Subcutaneous adipose tissue (tissue), 4 donors: ENCODE data around the gene PROCR. TPM values are rescaled to one million over a fixed set of nuclear protein-coding genes. Genes with fewer than 3 reads are reported as not detected.

Experiments
- total RNA-seq, 4 donors: library from RNA; depleted of rRNA; stranded (reverse); fragments of >200 nt; gene quantifications; one replicate each; pipeline ENCODE4 v1.1.0, GENCODE V29; 2016
- TF ChIP-seq, protein P1 (sequence below): fragments of 450-650 bp; IDR thresholded peaks from one replicate; pipeline ENCODE4 v1.5.1; 2016; ENCODE audit warnings: low read depth, mild to moderate bottlenecking, control low read depth, antibody characterized with exemption, moderate library complexity

PROCR gene
- total RNA-seq, 4 donors from 2014 or later: 61.9 to 86.5 (median 71.5) TPM

DNA sequence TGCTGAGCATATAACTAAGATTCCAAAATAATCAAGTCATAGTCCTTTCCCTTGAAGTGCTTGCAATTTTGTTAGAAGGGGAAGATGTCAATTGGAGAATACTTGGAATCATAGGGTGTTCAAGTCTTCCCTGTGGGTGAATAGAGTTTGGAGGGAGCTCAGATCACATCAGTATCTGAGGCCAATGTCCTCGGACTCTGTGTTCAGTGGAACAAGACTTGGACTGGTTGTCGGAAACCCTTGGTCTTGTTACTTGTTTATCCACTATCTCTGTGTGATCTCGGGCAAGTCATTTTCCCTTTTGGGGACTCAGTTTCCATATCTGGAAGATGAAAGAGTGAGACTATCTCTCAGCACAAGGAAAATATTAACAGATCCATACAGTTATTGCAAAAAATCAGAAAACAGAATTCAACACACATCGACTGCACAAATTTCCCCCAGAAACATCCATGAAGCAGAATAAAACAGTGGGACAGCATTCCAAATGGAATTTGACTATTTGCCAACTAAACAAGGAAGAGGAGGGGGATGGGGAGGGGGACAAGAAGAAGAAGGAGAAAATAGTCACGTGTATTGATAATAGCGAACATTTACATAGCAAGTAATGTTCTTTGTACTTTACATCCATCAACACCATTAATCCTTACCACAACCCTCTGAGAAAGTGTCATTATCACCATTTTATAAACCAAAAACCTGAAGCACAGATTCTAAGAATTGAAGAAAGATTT lies 20.9 kb upstream of the PROCR start:
- TF ChIP-seq, protein P1, sequence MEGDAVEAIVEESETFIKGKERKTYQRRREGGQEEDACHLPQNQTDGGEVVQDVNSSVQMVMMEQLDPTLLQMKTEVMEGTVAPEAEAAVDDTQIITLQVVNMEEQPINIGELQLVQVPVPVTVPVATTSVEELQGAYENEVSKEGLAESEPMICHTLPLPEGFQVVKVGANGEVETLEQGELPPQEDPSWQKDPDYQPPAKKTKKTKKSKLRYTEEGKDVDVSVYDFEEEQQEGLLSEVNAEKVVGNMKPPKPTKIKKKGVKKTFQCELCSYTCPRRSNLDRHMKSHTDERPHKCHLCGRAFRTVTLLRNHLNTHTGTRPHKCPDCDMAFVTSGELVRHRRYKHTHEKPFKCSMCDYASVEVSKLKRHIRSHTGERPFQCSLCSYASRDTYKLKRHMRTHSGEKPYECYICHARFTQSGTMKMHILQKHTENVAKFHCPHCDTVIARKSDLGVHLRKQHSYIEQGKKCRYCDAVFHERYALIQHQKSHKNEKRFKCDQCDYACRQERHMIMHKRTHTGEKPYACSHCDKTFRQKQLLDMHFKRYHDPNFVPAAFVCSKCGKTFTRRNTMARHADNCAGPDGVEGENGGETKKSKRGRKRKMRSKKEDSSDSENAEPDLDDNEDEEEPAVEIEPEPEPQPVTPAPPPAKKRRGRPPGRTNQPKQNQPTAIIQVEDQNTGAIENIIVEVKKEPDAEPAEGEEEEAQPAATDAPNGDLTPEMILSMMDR: no peak

DNA sequence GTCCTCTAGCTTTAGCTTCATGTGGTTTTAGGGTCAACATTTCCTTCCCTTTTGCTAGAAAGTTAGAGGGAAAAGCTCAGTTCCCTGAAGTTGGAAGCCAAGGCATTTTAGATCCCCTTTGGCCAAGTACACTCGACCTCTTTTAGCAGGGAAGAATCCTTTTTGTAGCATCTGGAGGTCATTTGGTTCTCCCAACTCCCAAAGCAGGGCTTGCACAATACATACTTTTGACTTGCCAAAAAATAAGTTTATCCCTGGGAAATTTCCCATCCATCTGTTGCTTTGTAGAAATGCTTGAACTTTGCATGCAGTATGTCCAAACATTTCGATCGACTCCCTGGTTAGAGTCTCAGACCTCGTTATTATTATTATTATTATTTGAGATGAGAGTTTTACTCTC lies 20.1 kb upstream of the PROCR start:
- TF ChIP-seq, protein P1: no peak

DNA sequence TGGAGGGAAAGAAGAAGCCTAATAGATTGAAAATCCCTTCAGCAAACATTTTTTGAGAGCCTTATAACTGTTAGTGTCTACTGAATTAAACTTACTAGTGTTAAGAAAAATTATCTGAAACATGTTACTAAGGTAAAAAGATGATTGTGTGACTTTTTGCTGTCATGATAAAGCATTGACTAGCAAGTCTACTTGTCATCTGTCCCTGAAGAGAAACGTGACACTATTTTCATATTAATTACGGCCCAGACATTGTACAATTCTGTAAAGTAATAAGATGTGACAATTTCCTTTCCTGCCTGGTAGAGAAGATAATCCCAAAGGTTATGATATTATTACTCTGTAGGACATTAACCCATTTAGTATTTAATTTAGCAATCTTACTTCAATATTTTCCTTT lies 15.9 kb upstream of the PROCR start:
- TF ChIP-seq, protein P1: no peak

DNA sequence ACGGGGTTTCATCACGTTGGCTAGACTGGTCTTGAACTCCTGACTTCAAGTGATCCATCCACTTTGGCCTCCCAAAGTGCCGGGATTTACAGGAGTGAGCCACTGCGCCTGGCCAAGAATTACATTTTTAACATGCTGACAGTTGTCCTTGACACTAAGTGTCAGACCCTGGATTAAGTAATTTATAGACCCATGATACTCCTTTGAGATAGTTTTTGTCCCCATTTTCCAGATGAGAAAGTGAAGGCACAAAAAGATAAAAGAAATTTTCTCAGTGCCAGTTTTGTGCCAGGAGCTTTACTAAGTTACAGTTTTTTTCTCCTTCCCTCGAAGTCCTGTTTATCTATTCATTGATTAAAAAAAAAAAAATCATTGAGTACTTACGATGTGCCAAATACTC lies 14.9 kb upstream of the PROCR start:
- TF ChIP-seq, protein P1: no peak

DNA sequence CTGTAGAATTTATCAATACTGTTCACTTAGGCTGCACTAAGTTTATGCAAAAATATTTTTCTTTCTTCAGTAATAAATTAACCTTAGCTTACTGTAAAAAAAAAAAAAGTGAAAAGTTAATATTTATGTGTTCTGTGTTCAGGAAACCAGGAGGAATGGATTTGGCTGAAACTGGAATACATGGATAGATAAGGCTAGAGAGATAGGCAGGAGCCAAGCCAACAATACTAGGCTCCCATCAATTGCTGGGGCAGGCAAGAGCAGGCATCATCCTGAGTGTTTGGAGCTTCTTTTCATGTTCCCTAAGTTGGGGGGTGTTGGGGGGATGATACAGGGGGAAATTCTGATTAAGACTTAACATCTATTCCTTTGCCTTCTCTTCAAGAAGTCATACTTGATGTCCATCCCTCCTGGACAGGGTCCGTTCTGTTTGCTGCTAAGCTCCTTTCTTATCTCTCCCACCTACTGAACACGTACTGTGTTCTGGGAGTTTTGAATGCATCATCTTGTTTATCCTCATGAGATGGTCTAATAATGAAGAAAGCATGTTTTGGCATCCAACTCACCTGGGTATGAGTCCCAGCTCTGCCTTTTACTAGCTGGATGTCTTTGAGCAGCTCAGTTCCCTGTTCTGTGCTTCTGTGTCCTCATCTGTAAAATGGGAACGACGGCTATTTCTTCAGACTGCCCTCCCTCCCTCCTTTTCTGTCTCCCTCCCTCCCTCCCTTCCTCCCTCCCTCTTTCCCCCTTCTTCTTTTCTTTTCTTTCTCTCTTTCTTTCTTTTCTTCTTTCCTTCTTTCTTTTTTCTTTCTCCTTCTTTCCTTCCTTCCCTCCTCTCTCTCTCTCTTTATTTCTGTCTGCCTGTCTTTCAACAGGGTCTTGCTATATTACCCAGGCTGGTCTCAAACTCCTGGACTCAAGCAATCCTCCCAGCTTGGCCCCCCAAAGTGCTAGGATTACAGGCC lies 6.4 kb upstream of the PROCR start:
- TF ChIP-seq, protein P1: no peak

DNA sequence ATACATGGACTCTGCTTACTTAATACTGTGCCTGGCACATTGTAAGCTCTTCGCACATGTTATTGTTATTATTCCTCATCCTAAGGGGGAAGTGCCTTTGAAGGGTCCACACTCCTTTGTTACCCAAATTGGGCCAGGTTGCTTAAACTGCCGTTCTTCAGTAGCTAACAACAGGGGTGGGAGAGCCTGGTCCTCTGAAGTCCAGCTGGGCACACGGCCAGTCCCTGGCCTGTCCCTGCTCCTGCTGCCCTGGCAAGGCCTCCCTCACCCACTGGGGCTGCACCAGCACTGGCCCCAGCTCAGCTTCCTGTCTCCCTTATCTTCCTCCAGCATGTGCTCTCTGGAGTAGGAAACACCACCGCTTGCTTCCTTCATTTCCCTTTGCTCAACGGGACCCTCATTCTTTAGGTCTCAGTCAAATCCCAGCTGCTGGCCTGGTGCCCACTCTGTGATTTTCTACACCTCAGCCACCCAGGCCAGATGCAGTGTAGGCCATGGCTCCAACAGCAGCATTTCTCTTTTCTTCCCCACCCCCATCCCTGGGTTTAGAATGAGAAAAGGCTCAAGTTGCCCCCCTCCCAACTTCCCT lies 5.5 kb upstream of the PROCR start:
- TF ChIP-seq, protein P1: no peak

DNA sequence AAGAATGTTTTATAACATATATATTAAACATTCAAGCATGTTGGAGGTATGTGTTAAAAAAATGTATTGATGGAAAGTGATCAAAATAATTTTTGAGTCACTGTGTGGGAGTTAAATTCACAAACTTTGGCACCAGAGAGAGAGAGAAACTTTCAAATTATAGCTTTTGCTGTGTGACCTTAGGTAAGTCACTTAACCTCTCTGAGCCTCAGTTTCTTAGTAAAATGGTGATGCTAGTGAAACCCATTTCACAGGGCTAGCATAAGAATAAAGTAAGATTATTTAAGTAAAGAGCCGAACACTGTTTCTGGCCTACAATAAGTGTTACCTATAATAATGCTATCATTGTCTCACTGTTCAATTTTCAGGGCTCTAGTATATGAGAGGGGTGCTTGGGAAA lies 4.1 kb upstream of the PROCR start:
- TF ChIP-seq, protein P1: no peak
